Measurements from ENCODE around the gene TMEM120B. TPM values are rescaled to one million over a fixed set of nuclear protein-coding genes. Genes with fewer than 3 reads are reported as not detected.

Gene TMEM120B
- total and polyA plus RNA-seq, 2 of the 13 experiments (the other 11 are each of a cell fraction or from before 2014, with no cell fraction given), result 7.1 to 12.9 TPM

DNA sequence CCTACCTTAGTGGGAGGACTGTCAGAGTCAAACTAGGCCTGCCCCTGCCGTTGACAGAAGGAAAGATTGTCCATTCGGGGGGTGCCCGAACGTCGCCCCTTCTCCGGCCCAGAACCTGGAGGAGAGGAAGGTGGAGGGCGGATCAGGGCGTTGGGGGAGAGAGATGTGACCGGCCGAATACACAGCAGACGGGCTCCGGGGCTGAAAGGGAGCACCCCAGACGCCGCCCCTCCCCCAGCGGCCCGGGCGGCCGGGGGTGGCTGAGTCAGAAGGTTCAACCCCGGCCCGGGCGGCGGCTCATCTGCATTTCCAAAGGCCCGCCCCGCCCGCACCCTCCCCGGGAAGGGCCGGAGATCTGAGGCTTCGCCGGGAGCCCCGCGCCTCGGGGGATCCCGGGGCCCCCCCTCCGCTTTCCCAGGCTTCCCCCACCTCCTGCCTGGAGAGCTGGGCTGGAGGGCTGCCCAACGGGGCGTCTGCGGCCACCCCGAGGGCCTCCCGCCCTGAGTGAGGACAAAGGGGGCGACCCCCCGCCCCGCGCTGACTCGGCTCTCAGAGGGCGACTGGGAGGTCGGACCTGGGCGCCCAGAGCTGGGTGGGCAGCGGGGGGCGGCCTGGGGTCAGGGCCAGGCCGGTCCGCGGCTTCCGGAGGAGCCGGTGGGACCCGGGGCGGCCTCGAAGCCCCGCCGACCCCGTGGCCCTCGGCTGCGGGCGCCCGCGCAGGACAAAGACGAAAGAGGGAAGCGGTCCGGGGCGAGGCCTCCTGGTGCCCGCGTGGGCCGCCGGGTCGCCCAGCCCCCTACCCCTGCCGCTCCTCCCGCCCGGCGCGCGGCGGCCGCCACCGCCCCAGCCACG is 87.5 kb downstream of the TMEM120B start (continued):
- TF ChIP-seq TRIM24 (CRISPR knock-in tag; IDR thresholded peaks at IDR 0.05) (no peak), ZNF788 (CRISPR knock-in tag; IDR thresholded peaks at IDR 0.05; ENCODE audit: borderline replicate concordance) (peak; percentile 67; the same call in 1 of the 2 replicates), TEAD2 (CRISPR knock-in tag; IDR thresholded peaks at IDR 0.05) (no peak), CENPT (CRISPR knock-in tag; IDR thresholded peaks at IDR 0.05; ENCODE audit: low read depth) (no peak), CBFB (CRISPR knock-in tag; IDR thresholded peaks at IDR 0.05) (no peak; the same call in 1 of the 2 replicates), POGZ (CRISPR knock-in tag; IDR thresholded peaks at IDR 0.05) (no peak), ZNF773 (CRISPR knock-in tag; IDR thresholded peaks at IDR 0.05; ENCODE audit: borderline replicate concordance) (no peak), ZFY (CRISPR knock-in tag; IDR thresholded peaks at IDR 0.05) (no peak; the same call in 1 of the 2 replicates), RXRB (CRISPR knock-in tag; IDR thresholded peaks at IDR 0.05; ENCODE audit: borderline replicate concordance) (peak; percentile 65; the same call in 1 of the 2 replicates), ZNF282 (IDR thresholded peaks at IDR 0.05; ENCODE audit: partially characterized antibody) (no peak), HES4 (CRISPR knock-in tag; IDR thresholded peaks at IDR 0.05; ENCODE audit: borderline replicate concordance) (peak; percentile 44; the same call in 1 of the 2 replicates), KLF15 (CRISPR knock-in tag; IDR thresholded peaks at IDR 0.05; ENCODE audit: borderline replicate concordance) (no peak), SIN3B (IDR thresholded peaks at IDR 0.05; ENCODE audit: low read length) (no peak), RFXAP (CRISPR knock-in tag; IDR thresholded peaks at IDR 0.05; ENCODE audit: borderline replicate concordance) (peak; percentile 80; the same call in 1 of the 2 replicates), ZNF615 (CRISPR knock-in tag; IDR thresholded peaks at IDR 0.05; ENCODE audit: borderline replicate concordance) (no peak), ZNF329 (CRISPR knock-in tag; IDR thresholded peaks at IDR 0.05; ENCODE audit: low read depth) (no peak; the same call in 1 of the 2 replicates), YEATS2 (CRISPR knock-in tag; IDR thresholded peaks at IDR 0.05; ENCODE audit: borderline replicate concordance) (0 out of 2 replicates have a peak, but pooled peaks have one; percentile 20), RBM39 (IDR thresholded peaks at IDR 0.05; ENCODE audit: low read depth, low read length, poor library complexity, severe bottlenecking) (peak; percentile 74), SALL1 (CRISPR knock-in tag; IDR thresholded peaks at IDR 0.05) (no peak; the same call in 1 of the 2 replicates), BRCA1 (CRISPR knock-in tag; IDR thresholded peaks at IDR 0.05) (peak; percentile 53; the same call in 1 of the 2 replicates)
- TF ChIP-seq, protein P1, sequence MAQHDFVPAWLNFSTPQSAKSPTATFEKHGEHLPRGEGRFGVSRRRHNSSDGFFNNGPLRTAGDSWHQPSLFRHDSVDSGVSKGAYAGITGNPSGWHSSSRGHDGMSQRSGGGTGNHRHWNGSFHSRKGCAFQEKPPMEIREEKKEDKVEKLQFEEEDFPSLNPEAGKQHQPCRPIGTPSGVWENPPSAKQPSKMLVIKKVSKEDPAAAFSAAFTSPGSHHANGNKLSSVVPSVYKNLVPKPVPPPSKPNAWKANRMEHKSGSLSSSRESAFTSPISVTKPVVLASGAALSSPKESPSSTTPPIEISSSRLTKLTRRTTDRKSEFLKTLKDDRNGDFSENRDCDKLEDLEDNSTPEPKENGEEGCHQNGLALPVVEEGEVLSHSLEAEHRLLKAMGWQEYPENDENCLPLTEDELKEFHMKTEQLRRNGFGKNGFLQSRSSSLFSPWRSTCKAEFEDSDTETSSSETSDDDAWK (CRISPR knock-in tag; IDR thresholded peaks at IDR 0.05), result no peak
- TF ChIP-seq, protein P2, sequence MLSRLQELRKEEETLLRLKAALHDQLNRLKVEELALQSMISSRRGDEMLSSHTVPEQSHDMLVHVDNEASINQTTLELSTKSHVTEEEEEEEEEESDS (CRISPR knock-in tag; IDR thresholded peaks at IDR 0.05; ENCODE audit: borderline replicate concordance), result no peak
- TF ChIP-seq, protein P3, sequence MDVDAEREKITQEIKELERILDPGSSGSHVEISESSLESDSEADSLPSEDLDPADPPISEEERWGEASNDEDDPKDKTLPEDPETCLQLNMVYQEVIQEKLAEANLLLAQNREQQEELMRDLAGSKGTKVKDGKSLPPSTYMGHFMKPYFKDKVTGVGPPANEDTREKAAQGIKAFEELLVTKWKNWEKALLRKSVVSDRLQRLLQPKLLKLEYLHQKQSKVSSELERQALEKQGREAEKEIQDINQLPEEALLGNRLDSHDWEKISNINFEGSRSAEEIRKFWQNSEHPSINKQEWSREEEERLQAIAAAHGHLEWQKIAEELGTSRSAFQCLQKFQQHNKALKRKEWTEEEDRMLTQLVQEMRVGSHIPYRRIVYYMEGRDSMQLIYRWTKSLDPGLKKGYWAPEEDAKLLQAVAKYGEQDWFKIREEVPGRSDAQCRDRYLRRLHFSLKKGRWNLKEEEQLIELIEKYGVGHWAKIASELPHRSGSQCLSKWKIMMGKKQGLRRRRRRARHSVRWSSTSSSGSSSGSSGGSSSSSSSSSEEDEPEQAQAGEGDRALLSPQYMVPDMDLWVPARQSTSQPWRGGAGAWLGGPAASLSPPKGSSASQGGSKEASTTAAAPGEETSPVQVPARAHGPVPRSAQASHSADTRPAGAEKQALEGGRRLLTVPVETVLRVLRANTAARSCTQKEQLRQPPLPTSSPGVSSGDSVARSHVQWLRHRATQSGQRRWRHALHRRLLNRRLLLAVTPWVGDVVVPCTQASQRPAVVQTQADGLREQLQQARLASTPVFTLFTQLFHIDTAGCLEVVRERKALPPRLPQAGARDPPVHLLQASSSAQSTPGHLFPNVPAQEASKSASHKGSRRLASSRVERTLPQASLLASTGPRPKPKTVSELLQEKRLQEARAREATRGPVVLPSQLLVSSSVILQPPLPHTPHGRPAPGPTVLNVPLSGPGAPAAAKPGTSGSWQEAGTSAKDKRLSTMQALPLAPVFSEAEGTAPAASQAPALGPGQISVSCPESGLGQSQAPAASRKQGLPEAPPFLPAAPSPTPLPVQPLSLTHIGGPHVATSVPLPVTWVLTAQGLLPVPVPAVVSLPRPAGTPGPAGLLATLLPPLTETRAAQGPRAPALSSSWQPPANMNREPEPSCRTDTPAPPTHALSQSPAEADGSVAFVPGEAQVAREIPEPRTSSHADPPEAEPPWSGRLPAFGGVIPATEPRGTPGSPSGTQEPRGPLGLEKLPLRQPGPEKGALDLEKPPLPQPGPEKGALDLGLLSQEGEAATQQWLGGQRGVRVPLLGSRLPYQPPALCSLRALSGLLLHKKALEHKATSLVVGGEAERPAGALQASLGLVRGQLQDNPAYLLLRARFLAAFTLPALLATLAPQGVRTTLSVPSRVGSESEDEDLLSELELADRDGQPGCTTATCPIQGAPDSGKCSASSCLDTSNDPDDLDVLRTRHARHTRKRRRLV (CRISPR knock-in tag; IDR thresholded peaks at IDR 0.05), result peak; percentile 71; the same call in 1 of the 2 replicates
